HEK293 (cell line): ENCODE measurements around the gene OPCML.

ENCODE experiments used
- CTCF ChIA-PET: fragments of 350-600 bp; formaldehyde crosslinking; extraction: SDS; loops from one replicate; lab custom pipeline; 2021; ENCODE audit warnings: antibody characterized with exemption; lab: Yijun Ruan, JAX
- POLR2A ChIA-PET: fragments of 300-600 bp; formaldehyde crosslinking; extraction: SDS; loops from one replicate; lab custom pipeline; 2020; ENCODE audit warnings: antibody characterized with exemption, inconsistent platforms; lab: Yijun Ruan, JAX
- H3K27ac ChIP-seq: fragments of 200-500 bp; sonication (Bioruptor generic); 2 replicates; pipeline ENCODE4 v1.5.1; 2014; ENCODE audit warnings: low read depth, low read length, control low read depth, inconsistent platforms; ENCODE audit errors: extremely low read depth
- H3K36me3 ChIP-seq, 2 experiments: fragments of 200-500 bp in 1 of 2; sonication (Bioruptor generic) in 1 of 2; 1 replicate in 1 of 2; 2 replicates in 1 of 2; pipeline ENCODE4 v1.5.1; 2014 to 2017; ENCODE audit warnings: inconsistent platforms in 2 of 2, low read length in 2 of 2; ENCODE audit not compliant: control insufficient read depth in 2 of 2, insufficient read depth in 1 of 2
- H3K4me1 ChIP-seq: fragments of 200-500 bp; sonication (Bioruptor generic); 2 replicates; pipeline ENCODE4 v1.5.1; 2014; ENCODE audit warnings: mild to moderate bottlenecking, low read length, inconsistent platforms; ENCODE audit not compliant: control insufficient read depth, insufficient read depth
- H3K4me3 ChIP-seq: 2 replicates; pipeline ENCODE4 v1.5.1; 2011; ENCODE audit warnings: low read depth, mild to moderate bottlenecking, control low read depth, low read length, moderate library complexity
- H3K9me3 ChIP-seq: fragments of 200-500 bp; sonication (Bioruptor generic); 2 replicates; pipeline ENCODE4 v1.5.1; 2014; ENCODE audit warnings: low read depth, low read length, inconsistent platforms; ENCODE audit not compliant: control insufficient read depth, insufficient read depth
- EGR2 ChIP-seq: fragments of 450-650 bp; formaldehyde crosslinking; IDR thresholded peaks from 2 replicates; pipeline ENCODE4 v1.5.1; 2016; ENCODE audit warnings: low read depth, missing biosample characterization, missing genetic modification characterization
- GLI2 ChIP-seq: fragments of 450-650 bp; formaldehyde crosslinking; IDR thresholded peaks from 2 replicates; pipeline ENCODE4; 2017; ENCODE audit warnings: missing biosample characterization, missing genetic modification characterization, low read depth, borderline replicate concordance
- HOXA7 ChIP-seq: sonication (generic); formaldehyde crosslinking; IDR thresholded peaks from 2 replicates; pipeline ENCODE4 v1.8.1; 2022; ENCODE audit warnings: missing genetic modification reagents, borderline replicate concordance
- HOXD13 ChIP-seq: sonication (generic); formaldehyde crosslinking; IDR thresholded peaks from 2 replicates; pipeline ENCODE4 v1.8.0; 2022; ENCODE audit warnings: missing genetic modification reagents, borderline replicate concordance
- PRDM1 ChIP-seq: fragments of 450-650 bp; formaldehyde crosslinking; IDR thresholded peaks from 2 replicates; pipeline ENCODE4; 2016; ENCODE audit warnings: missing biosample characterization, missing genetic modification characterization
- PRDM2 ChIP-seq: fragments of 450-650 bp; formaldehyde crosslinking; IDR thresholded peaks from 2 replicates; pipeline ENCODE4 v1.5.1; 2016; ENCODE audit warnings: missing biosample characterization, missing genetic modification characterization, borderline replicate concordance
- SCRT1 ChIP-seq: fragments of 450-650 bp; formaldehyde crosslinking; IDR thresholded peaks from 2 replicates; pipeline ENCODE4 v1.5.1; 2016; ENCODE audit warnings: missing biosample characterization, missing genetic modification characterization, borderline replicate concordance
- ZNF114 ChIP-seq: fragments of 450-650 bp; formaldehyde crosslinking; IDR thresholded peaks from 2 replicates; pipeline ENCODE4 v1.5.0; 2017; ENCODE audit warnings: missing biosample characterization, missing genetic modification characterization
- ZNF184 ChIP-seq: fragments of 450-650 bp; IDR thresholded peaks from 2 replicates; pipeline ENCODE4 v1.5.1; 2018; ENCODE audit warnings: missing biosample characterization, mild to moderate bottlenecking, missing genetic modification characterization
- ZNF19 ChIP-seq: fragments of 450-650 bp; formaldehyde crosslinking; IDR thresholded peaks from 2 replicates; pipeline ENCODE4; 2016; ENCODE audit warnings: missing biosample characterization, missing genetic modification characterization, low read depth
- ZNF274 ChIP-seq, 2 experiments: fragments of 200-500 bp in 1 of 2; fragments of 450-650 bp in 1 of 2; sonication (Bioruptor generic) in 1 of 2; formaldehyde crosslinking in 1 of 2; IDR thresholded peaks; 2 replicates each; pipeline versions ENCODE4 v1.5.1 to v1.6.1; 2014 to 2016; ENCODE audit warnings: borderline replicate concordance in 1 of 2, inconsistent platforms in 1 of 2, low read length in 1 of 2, missing biosample characterization in 1 of 2, missing genetic modification characterization in 1 of 2
- ZNF571 ChIP-seq: fragments of 450-650 bp; formaldehyde crosslinking; IDR thresholded peaks from 2 replicates; pipeline ENCODE4 v1.5.0; 2017; ENCODE audit warnings: missing biosample characterization, missing genetic modification characterization
- ZNF664 ChIP-seq: fragments of 450-650 bp; formaldehyde crosslinking; IDR thresholded peaks from 2 replicates; pipeline ENCODE4 v1.5.1; 2016; ENCODE audit warnings: missing biosample characterization, missing genetic modification characterization
- ZNF785 ChIP-seq: fragments of 450-650 bp; formaldehyde crosslinking; IDR thresholded peaks from 2 replicates; pipeline ENCODE4 v1.5.1; 2016; ENCODE audit warnings: missing biosample characterization, missing genetic modification characterization
- TF ChIP-seq, protein P1 (sequence below): fragments of 450-650 bp; formaldehyde crosslinking; IDR thresholded peaks from 2 replicates; pipeline ENCODE4 v1.5.1; 2017; ENCODE audit warnings: missing biosample characterization, missing genetic modification characterization

OPCML gene

DNA sequence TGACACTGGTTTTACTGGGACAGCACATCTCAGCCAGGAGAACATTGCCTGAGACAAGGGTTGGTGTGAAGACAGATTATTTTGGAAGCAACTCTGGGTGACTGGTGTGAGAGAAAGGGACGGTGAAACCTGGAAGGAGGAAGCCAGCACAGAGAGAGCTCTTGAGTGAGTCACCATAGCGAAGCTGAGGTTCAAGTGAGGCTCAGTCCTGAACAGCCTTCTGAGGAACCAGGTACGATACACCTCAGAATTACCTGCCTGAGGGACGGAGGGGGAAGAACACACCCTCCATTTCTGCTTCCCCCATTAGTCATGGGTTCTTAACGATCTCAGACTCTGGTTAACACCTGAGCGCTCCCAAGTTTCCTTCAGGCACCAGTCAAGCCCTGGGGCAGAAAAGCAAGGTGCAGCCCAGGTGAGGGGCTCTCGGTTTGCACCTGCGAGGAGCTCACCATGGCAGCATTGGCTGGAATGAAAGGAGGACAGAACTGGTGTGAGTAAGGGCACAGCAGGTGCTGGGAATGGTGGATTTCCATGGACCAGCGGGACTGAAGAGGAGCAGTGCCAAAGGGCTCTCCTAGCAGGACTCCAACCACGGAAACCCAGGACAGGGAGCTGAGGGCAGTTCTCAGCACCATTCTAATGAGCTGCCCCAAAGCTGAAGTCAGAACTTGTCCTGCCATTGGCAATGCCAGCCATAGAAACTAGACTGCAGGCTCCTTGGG lies 459.3 kb downstream of the OPCML start:
- ChIA-PET CTCF (interaction anchor here (0.9 to 1.2 kb wide), 2 partner anchors 84 to 762 kb away, joined by 3 to 5 read pairs; no protein-coding TSS in a partner anchor), POLR2A (no interaction called here)
- Histone ChIP-seq H3K27ac (no peak overlapping the region), H3K9me3 (no peaks in the 10 kb centered on the region), H3K4me3 (no peak overlapping the region), H3K36me3 (no peaks in the 10 kb centered on the region), H3K4me1 (no peaks in the 10 kb centered on the region)
- no peak for TF ChIP-seq HOXD13
- TF ChIP-seq ZNF184 (tag by site-specific recombination), result no peak
- TF ChIP-seq EGR2 (tag by site-specific recombination), result no peak
- TF ChIP-seq ZNF664 (tag by site-specific recombination), result no peak
- TF ChIP-seq HOXA7, result no peak
- TF ChIP-seq ZNF114 (tag by site-specific recombination), result no peak
- TF ChIP-seq GLI2 (tag by site-specific recombination), result no peak
- TF ChIP-seq SCRT1 (tag by site-specific recombination), result no peak
- TF ChIP-seq ZNF274 (IDR thresholded peaks at IDR 0.05; ENCODE audit: low read length), result no peak
- TF ChIP-seq ZNF274 (tag by site-specific recombination; IDR thresholded peaks at IDR 0.05; ENCODE audit: borderline replicate concordance), result no peak
- no peak for TF ChIP-seq PRDM1
- TF ChIP-seq, protein P1, sequence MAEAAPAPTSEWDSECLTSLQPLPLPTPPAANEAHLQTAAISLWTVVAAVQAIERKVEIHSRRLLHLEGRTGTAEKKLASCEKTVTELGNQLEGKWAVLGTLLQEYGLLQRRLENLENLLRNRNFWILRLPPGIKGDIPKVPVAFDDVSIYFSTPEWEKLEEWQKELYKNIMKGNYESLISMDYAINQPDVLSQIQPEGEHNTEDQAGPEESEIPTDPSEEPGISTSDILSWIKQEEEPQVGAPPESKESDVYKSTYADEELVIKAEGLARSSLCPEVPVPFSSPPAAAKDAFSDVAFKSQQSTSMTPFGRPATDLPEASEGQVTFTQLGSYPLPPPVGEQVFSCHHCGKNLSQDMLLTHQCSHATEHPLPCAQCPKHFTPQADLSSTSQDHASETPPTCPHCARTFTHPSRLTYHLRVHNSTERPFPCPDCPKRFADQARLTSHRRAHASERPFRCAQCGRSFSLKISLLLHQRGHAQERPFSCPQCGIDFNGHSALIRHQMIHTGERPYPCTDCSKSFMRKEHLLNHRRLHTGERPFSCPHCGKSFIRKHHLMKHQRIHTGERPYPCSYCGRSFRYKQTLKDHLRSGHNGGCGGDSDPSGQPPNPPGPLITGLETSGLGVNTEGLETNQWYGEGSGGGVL, result no peak
- TF ChIP-seq ZNF19, result no peak
- no peak for TF ChIP-seq PRDM2
- TF ChIP-seq ZNF785, result no peak

DNA sequence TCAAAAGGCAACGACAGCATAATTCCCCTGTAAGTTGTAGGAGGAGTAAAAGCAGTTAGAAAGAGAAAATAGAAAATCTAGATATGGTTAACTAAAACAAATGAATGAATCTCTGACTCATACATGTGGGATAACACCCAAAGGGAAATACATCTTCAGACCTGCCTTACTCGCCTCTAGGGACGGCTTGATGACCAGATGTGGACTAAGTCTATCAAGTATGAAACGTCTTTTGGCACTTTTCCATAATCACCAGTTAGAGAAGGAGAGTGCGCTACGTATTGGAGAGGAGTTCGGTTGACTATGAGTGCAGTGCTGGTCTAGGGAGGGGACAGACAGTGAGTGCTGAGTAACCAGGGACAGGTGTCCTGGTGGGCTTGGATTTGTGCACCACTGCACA lies 459.9 kb downstream of the OPCML start:
- CTCF ChIA-PET, result no interaction called here
- POLR2A ChIA-PET, result no interaction called here
- Histone ChIP-seq H3K4me3 (no peak overlapping the region), H3K9me3 (no peaks in the 10 kb centered on the region), H3K36me3 (no peaks in the 10 kb centered on the region), H3K4me1 (no peaks in the 10 kb centered on the region), H3K27ac (no peak overlapping the region)
- no peak for TF ChIP-seq ZNF571 (tag by site-specific recombination)
